GM18505 (cell line): ENCODE data around the gene TFDP2.
"Not testable (repeated sequence)": the region's sequence is repeated elsewhere in the genome, so short reads cannot be mapped to it uniquely, and the experiment has no call there.

Experiments
- ATAC-seq: cut with Tn5 transposase; IDR thresholded peaks from one replicate; pipeline ENCODE4 v1.9.1; 2021; ENCODE audit not compliant: unreplicated experiment
- POLR2A ChIP-seq: IDR thresholded peaks from 4 replicates; pipeline ENCODE4 v1.6.1; 2011; ENCODE audit warnings: borderline replicate concordance; ENCODE audit not compliant: insufficient read depth, insufficient read length; ENCODE audit errors: extremely low read depth

The TFDP2 gene

DNA sequence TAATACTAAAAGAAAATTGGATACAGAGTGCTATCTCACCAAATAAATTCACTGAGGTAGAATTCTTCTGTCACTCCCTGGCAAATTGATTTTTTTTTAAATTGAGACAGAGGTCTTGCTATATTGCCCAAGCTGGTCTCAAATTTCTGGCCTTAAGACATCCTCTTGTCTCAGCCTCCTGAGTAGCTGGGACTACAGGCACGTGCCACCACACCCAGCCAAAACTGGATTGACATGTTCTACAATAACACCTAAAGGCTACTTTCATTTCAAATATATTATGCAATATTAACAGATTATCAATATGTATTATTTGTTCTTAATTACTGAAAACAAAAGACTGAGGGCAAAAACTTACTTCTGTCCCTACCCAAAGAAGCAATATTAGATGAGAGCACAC, 36.7 kb downstream of the TFDP2 start:
- ATAC-seq, result no peak
- TF ChIP-seq POLR2A, result no peak

DNA sequence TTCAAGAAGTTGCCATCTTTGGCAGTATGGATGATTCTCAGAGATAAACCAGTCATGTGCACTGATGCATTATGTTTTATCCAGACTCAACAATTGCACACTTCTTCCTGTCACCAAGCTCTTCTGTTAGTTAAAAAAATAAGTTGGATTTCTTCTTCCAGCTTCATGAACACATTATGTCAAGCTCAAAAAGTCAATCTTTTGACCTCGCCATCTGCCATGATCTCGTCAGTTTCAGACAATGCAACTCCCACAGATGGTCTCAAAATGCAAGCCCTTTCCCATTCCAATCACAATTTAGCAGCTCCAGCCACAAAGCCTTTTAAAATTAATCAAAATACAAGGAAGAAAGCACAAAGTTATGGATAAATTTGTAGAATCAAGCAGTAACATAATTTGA, 42.8 kb downstream of the TFDP2 start:
- TF ChIP-seq POLR2A, result no peak
- ATAC-seq, result no peak

DNA sequence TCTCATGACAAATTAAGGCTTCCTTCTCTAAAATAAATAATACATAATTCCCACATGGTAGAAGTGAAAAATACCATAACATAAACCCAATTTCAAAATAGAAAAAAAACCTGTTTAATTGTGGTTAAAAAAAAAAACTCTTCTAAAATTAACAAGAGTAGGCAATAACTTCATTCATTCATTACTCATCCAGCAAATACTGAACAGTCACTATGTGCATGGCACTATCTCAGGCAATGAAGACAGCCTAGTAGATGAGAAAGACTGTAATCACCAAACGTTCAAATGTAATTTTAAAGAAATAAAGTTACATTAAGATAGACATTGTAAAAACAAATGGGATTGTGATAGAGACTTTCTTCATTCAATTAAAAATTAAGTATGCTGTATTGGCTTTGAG, 43.4 kb downstream of the TFDP2 start:
- ATAC-seq, result no peak
- no peak for TF ChIP-seq POLR2A

DNA sequence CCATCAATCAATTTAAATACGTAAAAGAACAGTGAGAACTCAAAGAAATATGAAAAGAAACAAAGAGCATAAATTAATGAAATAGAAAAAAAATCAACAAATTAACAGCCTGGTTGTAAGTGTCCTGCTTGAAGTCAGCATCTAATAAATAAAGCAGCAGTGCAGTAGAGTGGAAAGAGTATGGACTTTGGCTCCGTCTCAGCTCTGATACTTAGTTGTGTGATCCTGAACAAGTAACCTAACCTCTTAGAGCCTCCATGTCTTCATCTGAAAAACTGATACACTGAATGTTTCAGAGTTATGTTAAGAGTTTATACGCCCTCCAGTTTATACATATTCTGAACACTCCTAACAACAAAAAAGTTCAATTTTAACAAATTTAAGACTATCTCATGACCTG, 44.6 kb downstream of the TFDP2 start:
- no peak for TF ChIP-seq POLR2A
- no peak for ATAC-seq

DNA sequence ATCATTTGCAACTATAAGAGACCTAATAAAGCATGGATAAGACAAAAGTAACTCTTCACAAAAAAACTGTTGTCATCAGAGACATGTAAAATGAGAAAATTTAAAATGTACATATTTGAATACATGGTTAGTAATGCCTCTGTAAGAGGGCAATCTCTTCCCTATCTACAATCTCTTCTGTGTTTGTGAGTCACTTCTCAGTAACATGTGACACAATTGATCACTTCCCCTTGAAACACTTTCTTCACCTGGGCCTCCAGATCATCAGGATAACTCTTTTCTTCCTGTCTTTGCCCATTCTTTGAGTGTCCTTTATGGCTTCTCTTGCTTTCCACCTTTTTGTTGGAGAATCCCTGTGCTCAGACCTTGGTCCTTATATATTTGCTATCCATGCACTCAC, 50.4 kb downstream of the TFDP2 start:
- no peak for TF ChIP-seq POLR2A
- no peak for ATAC-seq

DNA sequence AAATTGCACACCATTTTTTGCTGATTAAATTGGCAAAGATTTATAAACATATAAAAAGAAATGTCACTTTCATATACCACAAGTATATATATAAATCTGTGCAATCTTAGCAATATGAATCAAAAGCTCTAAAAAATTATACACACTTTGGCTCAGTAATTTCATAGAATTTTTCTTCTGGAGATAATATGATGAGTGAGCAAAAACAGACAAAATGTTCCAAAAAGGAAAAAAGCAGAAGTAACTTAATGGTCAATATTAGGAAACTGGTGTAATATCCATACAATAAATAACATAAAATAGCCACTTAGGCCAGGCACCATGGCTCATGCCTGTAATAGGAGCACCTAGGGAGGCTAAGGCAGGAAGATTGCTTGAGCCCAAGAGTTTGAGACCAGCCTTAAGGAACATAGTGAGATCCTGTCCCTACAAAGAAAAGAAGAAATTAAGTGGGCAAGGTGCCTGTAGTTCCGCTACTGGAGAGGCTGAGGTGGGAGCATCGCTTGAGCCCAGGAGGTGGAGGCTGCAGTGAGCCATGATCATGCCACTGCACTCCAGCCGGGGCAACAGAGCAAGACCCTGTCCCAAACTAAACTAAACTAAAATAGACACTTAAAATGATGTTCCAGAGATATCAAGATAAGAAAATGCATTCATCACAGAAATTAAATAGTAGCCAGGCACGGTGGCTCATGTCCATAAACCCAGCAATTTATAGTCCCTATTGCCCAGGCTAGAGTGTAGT, 52.1 kb downstream of the TFDP2 start:
- TF ChIP-seq POLR2A, result no peak
- ATAC-seq, result no peak

DNA sequence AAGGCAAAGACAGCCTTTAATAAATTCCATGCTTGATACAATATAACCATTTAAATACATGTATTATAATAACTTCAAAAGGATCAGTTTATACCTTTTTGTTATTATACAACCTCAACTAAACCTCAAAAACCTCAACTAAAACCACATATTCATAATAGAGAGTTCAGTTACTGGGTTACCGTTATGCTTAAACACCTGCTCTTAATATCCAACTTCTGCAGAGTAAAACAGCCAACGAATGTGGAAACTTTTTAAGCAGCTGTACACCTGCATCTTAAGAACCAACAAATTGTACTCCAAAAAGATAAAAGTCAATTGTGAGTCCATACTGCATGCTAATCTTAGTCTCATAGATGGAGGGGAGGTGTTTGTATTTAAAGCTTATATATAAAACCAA, 53.5 kb downstream of the TFDP2 start:
- no peak for TF ChIP-seq POLR2A
- no peak for ATAC-seq

DNA sequence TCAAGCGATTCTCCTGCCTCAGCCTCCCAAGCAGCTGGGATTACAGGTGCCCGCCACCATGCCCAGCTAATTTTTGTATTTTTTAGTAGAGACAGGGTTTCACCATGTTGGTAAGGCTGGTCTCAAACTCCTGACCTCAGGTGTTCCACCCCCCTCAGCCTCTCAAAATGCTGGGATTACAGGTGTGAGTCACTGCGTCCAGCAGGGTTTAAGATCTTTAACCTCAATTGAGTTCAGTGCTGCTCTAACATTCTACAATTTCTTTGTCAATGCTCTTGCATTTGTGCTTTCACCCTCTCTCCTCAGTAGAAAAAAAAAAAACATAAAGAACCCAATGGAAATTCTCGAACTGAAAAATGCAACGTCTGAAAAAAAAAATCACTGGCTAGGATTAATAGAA, 60.4 kb downstream of the TFDP2 start:
- not testable (repeated sequence) for ATAC-seq

DNA sequence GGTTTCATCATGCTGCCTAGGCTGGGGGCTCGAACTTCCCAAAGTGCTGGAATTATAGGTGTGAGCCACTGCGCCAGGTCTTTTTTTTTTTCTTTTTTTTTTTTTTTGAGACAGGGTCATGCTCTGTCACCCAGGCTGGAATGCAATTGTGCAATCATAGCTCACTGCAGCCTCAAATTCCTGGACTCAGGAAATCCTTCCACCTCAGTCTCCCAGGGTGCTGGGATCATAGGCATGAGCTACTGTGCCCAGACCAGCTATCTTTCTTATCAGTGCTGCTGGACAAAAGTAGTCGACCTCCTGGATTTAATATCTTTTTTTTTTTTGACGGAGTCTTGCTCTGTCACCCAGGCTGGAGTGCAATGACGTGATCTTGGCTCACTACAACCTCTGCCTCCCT, 60.8 kb downstream of the TFDP2 start:
- TF ChIP-seq POLR2A, result no peak

DNA sequence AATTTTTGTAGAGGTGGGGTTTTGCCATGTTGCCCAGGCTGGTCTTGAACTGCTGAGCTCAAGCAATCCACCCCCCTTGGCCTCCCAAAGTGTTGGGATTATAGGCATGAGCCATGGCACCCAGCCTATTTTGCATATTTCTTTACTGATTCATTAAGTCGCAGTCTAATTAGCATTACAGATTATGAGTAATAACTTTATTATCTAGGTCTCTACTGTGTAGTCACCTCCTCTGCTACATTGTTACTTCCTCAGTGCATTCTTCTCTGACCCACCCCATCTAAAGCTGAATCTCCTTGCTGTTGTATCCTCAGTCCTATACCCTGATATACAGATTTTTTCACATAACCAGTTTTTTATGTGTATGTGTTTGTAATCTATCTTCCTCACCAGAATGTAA, 61.7 kb downstream of the TFDP2 start:
- no peak for ATAC-seq
- TF ChIP-seq POLR2A, result no peak

More for the DNA sequence above, 60.8 kb downstream of the TFDP2 start:
- no peak for ATAC-seq

DNA sequence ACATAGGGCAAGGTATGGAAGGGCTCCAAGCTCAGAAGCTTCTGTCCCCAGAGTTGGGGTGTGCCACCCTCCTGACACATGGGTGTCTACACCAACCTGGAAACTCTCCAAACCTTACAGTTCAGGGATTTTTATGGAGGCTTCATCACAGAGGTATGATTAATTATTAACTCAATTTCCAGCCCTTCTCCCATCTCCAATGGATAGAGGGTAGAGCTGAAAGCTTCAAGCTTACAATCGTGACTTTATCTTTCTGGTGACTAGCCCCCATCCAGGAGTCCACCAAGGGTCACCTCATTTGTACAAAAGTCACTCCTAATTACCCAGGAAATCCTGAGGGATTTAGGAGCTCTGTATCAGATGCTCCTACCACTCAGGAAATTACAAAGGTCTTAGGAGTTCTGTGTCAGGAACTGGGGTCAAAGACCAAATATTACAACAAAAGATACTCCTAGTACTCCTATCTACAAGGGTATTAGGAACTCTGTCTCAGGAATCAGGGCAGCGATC, 62.7 kb downstream of the TFDP2 start:
- no peak for ATAC-seq
- no peak for TF ChIP-seq POLR2A

DNA sequence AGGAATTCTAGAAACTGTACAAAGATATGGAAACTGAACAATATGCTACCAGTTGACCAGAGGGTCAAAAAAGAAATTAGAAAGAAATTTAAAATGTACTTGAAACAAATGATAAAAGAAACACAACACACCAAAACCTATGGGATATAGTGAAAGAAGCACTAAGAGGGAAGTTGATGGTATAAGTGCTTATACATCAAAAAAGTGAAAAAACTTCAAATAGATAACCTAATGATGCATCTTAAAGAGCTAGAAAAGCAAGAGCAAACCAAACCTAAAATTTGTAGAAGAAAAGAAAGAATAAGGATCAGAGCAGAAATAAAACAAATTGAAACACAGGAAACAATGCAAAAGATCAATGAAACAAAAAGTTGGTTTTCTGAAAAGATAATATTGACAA, 68.2 kb downstream of the TFDP2 start:
- no peak for ATAC-seq
- TF ChIP-seq POLR2A, result no peak

DNA sequence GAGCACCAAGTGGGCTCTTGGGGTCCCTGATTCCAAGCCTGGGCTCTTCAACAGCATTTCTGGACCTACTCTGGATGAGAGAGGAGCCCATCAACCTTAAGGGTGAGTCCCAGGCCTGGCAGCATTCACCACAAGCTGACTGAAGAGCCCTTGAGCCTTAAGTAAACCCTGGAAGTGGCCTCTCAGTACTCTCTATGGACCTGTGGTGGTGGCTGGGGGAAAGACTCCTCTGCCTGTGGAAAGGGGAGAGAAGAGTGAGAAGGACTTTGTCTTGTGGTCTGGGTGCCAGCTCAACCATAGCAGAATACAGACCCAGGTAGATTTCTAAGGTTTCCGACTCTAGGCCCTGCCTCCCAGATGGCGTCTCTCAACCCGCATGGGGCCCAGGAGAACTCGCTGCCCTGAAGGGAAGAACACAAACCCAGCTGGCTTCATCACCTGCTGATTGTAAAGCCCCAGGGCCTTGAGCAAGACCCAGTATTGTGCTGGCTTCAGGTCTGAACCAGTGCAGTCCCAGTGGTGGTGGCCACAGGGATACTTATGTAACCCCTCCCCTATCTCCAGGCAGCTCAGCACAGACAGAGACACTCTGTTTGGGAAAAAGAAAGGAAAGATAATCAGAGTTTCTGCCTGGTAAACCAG, 71.4 kb downstream of the TFDP2 start:
- no peak for ATAC-seq

DNA sequence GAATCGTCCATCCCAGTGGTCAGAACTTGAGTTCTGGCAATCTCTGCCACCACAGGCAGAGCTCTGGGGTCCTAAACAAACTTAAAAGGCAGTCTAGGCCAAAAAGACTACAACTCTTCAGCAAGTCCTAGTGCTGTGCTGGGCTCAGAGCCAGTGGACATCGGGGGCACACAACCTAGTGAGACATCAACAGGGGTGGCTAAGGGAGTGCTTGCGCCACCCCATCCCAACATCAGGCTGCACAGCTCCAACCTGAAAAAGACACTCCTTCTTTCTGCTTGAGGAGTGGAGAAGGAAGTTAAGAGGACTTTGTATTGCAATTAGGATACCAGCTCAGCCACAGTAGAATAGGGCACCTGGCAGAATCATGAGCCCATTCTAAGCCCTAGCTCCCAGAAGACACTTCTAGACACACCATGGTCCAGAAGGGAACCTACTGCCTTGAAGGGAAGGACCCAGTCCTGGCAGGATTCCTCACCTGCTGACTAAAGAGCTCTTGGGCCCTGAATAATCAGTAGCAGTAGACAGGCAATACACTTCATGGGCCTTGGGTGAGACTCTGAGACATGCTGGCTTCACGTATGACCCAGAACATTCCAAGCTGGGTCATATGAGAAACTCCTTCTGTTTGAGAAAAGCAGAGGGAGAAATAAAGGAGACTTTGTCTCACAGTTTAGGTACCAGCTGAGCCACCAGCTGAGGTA, 72.0 kb downstream of the TFDP2 start:
- no peak for TF ChIP-seq POLR2A
- no peak for ATAC-seq

More for the DNA sequence above, 71.4 kb downstream of the TFDP2 start:
- no peak for TF ChIP-seq POLR2A

DNA sequence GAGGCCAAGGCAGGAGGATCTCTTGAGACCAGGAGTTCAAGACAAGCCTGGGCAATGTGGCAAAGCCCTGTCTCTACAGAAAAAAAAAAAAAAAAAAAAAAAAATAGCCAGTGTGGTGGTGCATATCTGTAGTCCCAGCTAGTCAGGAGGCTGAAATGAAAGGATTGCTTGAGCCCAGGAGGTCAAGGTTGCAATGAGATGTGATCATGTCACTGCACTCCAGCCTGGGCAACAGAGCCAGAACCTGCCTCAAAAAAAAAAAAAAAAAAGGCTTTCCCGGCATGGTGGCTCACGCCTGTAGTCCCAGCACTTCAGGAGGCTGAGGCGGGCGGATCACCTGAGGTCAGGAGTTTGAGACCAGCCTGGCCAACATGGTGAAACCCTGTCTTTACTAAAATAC, 73.7 kb downstream of the TFDP2 start:
- ATAC-seq, result not testable (repeated sequence)

DNA sequence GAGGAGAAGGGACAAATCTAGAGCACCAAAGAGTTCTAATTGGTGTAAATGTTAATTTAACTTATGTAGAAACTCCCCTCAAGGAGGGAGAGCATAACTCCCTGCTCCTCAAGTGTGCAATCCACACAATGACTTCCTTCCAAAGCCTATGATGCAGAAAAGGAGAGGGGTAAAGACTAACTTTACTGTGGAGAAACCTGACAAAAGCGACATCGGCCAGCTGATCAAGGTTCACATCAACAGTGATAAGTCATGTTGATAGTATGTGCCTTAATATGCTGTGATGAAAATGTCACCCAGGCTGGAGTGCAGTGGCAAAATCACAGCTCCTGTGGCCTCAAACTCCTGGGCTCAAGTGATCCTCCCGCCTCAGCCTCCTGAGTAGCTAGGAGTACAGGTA, 76.5 kb downstream of the TFDP2 start:
- no peak for TF ChIP-seq POLR2A
- ATAC-seq, result no peak
